Gastrocnemius medialis (tissue), 4 donors: ENCODE data around the gene IWS1. TPM values are rescaled to one million over a fixed set of nuclear protein-coding genes. Genes with fewer than 3 reads are reported as not detected.

Experiments
- ATAC-seq, 2 donors: fragments of 150-250 bp; one replicate each; pipeline ENCODE4 v1.9.1; 2016
- DNase-seq, 2 donors: peaks; one replicate each; pipeline ENCODE4 v3.0.0-alpha.2; 2019
- H3K27ac ChIP-seq, 4 donors: fragments of 200-600 bp; sonication (generic); 1 replicate in 1 of 4; 2 replicates in 3 of 4; pipeline ENCODE4 v1.5.1; 2016 to 2018; ENCODE audit warnings: mild to moderate bottlenecking in 2 of 4, moderate library complexity in 1 of 4
- H3K27me3 ChIP-seq, 3 donors: fragments of 200-600 bp; sonication (generic) in 2 of 3; 1 replicate in 1 of 3; 2 replicates in 2 of 3; pipeline versions ENCODE4 v1.5.1 to v1.6.0; 2016 to 2019; ENCODE audit warnings: mild to moderate bottlenecking in 1 of 3, moderate library complexity in 1 of 3
- H3K36me3 ChIP-seq, 2 donors: fragments of 200-600 bp; sonication (generic) in 1 of 2; one replicate each; pipeline ENCODE4 v1.5.1; 2017 to 2018
- H3K4me1 ChIP-seq, 2 donors: fragments of 200-600 bp; sonication (generic) in 1 of 2; one replicate each; pipeline ENCODE4 v1.5.1; 2016 to 2017; ENCODE audit warnings: mild to moderate bottlenecking in 2 of 2
- H3K4me3 ChIP-seq, 4 donors: fragments of 200-600 bp; sonication (generic) in 3 of 4; 1 replicate in 1 of 4; 2 replicates in 3 of 4; pipeline ENCODE4 v1.5.1; 2016 to 2019; ENCODE audit warnings: mild to moderate bottlenecking in 2 of 4
- H3K9me3 ChIP-seq, 3 donors: fragments of 200-600 bp; sonication (generic) in 2 of 3; 1 replicate in 1 of 3; 2 replicates in 2 of 3; pipeline ENCODE4 v1.5.1; 2016 to 2019
- CTCF ChIP-seq, 5 experiments: fragments of 450-650 bp in 3 of 5; fragments of 200-600 bp in 2 of 5; sonication (generic) in 2 of 5; IDR thresholded peaks in 4 of 5; conservative IDR thresholded peaks in 1 of 5; 1 replicate in 4 of 5; 2 replicates in 1 of 5; pipeline ENCODE4 v1.5.1; 2016 to 2019; ENCODE audit warnings: antibody characterized with exemption in 5 of 5, mild to moderate bottlenecking in 3 of 5, moderate library complexity in 3 of 5
- POLR2A ChIP-seq, 2 donors: fragments of 450-650 bp; IDR thresholded peaks; one replicate each; pipeline ENCODE4 v1.6.1; 2017; ENCODE audit warnings: antibody characterized with exemption in 2 of 2, mild to moderate bottlenecking in 2 of 2, moderate library complexity in 2 of 2
- in situ Hi-C, 4 donors: fragments of 200-750 bp; cut with MboI; loops; one replicate each; pipeline versions ENCODE4 v1.15.0 to v1.8.0; 2017; ENCODE audit warnings: low sequenced_read_pairs in 4 of 4
- intact Hi-C: fragments of 100-400 bp; cut with DNase I; formaldehyde crosslinking; loops from one replicate; pipeline ENCODE4 v1.15.1; 2023; ENCODE audit warnings: low total_unique reads
- total RNA-seq, 4 donors: library from RNA; depleted of rRNA; stranded (reverse); fragments of >200 nt; gene quantifications; one replicate each; pipeline versions ENCODE4 v1.1.0 to v1.2.3, GENCODE V29; 2016

Gene IWS1
- total RNA-seq, 4 donors from 2014 or later = 50.5 to 77.0 (median 65.3) TPM

DNA sequence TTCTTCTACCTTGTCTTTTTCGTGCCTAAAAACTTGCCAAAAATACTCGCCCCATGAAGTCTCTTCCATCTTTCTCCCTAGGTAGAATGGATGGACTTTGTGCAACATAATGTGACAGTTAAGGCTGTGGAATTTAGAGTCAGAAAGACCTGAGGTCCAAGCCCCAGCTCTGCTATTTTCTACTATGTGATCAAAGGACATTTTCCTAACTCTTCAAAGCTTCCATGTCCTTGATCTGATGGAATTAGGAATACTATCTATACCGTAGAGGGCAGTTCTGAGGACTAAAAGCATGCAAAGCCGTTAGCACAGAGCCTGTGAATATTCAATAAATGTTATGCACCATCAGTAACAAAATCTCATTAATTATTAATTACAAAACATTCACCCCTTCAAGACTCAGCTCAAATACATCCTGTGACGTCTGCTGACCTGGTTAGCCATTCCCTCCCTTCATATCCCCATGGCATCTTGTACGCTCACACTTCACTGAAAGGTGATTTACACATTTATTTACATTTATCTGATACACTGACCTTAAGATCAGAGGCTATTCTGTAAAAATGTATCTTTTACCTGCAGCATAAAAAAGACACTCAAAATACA lies 15.1 kb downstream of the IWS1 start:
- Histone ChIP-seq H3K9me3 (no peaks in the 10 kb centered on the region), H3K27me3 (no peaks in the 10 kb centered on the region), H3K27ac (peak overlapping the region; percentile 88 to 92 (median 90)), H3K4me3 (no peak overlapping the region), H3K4me1 (peaks cover 87 to 90% of the 10 kb centered on the region in 2 donors), H3K36me3 (no peaks in the 10 kb centered on the region)
- no peak for TF ChIP-seq CTCF (IDR thresholded peaks at IDR 0.05 in 4 of 5, conservative IDR thresholded peaks at IDR 0.05 in 1 of 5)
- no peak for DNase-seq
- intact Hi-C loops = loop anchor here (5.0 kb wide), 2 partner anchors 191 to 301 kb away; partner anchors contain the start of genes SFT2D3 and WDR33
- no peak for ATAC-seq
- in situ Hi-C loops = loop anchor here in 1 of 4 donors (25.0 kb wide), 1 partner anchor 449 kb away; no protein-coding TSS in a partner anchor

DNA sequence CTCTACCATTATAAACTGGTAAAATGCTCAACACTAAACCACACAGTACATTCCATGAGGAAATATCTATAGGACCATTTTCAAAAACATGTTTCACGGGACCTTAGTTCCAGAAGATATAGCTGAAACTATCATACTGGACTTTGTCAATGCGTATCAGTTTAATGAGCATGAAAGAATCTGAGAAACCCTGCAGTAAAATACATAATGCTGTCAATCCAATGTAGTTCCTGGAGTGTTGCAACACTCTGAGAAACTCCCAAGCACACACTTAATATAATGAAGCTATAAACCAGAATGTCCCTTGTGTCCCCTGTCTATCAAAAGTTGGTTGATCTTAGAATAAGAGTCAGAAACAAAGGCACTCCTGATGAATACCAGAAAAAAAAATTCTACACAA lies 16.2 kb downstream of the IWS1 start:
- peak overlapping the region; percentile 88 to 92 (median 90) for H3K27ac ChIP-seq
- H3K27me3 ChIP-seq = no peaks in the 10 kb centered on the region
- ATAC-seq (no peak), DNase-seq (no peak)
- intact Hi-C loops = loop anchor here (5.0 kb wide), 2 partner anchors 192 to 302 kb away; partner anchors contain the start of genes SFT2D3 and WDR33
- peaks cover 76 to 79% of the 10 kb centered on the region in 2 donors for H3K4me1 ChIP-seq
- TF ChIP-seq POLR2A (IDR thresholded peaks at IDR 0.05) = no peak
- TF ChIP-seq CTCF (IDR thresholded peaks at IDR 0.05 in 4 of 5, conservative IDR thresholded peaks at IDR 0.05 in 1 of 5) = no peak
- H3K4me3 ChIP-seq = no peak overlapping the region
- H3K36me3 ChIP-seq = peaks cover 0 to 7% of the 10 kb centered on the region in 2 donors
- in situ Hi-C loops = loop anchor here in 1 of 4 donors (25.0 kb wide), 1 partner anchor 448 kb away; no protein-coding TSS in a partner anchor
- H3K9me3 ChIP-seq = no peaks in the 10 kb centered on the region

DNA sequence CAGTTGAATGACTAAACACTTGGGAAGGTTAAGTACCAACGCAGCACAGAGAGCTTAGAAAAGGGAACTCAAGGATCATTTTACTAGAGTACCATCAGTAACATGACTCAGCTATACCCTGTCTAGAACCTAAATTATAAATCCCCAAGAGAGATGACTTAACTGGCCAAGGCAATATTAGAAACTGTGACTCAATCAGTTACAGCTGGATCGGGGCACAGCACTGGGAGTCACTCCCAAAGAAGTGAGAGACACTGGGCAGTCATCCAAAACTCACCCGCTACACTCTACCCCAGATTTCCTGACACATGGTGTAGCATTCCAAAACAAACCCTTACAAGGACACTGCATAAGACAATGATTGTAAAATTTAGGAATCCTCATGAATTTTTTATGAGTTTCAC lies 17.7 kb downstream of the IWS1 start:
- Histone ChIP-seq H3K27ac (peak overlapping the region; percentile 88 to 92 (median 90)), H3K4me3 (no peak overlapping the region), H3K27me3 (no peaks in the 10 kb centered on the region), H3K36me3 (peaks cover 2 to 21% of the 10 kb centered on the region in 2 donors), H3K9me3 (no peaks in the 10 kb centered on the region), H3K4me1 (peaks cover 65% of the 10 kb centered on the region in 2 donors)
- DNase-seq (peak; percentile 87 to 89), ATAC-seq (peak; percentile 92 to 98)
- intact Hi-C loops = loop anchor here (2.0 kb wide), 2 partner anchors 18 to 96 kb away; partner anchors contain the start of gene IWS1
- no peak for TF ChIP-seq POLR2A (IDR thresholded peaks at IDR 0.05)
- TF ChIP-seq CTCF (IDR thresholded peaks at IDR 0.05 in 4 of 5, conservative IDR thresholded peaks at IDR 0.05 in 1 of 5) = no peak
- in situ Hi-C loops = loop anchor here in 1 of 4 donors (25.0 kb wide), 1 partner anchor 446 kb away; no protein-coding TSS in a partner anchor

DNA sequence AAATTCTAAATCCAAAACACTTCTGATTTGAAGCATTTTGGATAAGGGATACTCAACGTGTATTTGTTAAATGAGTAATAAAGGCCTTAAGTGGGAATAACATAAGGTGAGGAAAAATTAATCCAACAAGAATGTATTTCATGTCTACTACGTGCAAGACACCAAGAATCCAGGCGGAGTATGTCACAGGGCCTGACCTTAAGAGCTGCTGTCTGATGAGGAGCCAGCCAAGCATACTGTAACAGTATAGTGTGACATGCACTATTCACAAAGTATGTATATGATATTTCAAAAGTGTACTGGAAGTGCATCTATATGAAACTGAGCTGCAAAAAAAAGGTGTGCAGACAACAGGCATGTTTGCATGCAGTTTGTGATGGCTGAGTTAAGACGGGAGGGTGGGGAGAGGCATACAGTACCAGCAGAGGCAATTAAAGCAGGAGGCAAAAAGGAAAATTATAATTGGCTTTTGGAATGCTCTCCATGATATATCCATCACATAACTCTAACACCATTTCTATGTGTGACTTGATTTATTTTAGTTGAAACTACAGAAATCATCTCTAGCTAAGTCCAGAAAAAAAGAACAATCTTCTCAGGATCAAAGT lies 18.2 kb downstream of the IWS1 start:
- intact Hi-C loops (loop anchor here (2.0 kb wide), 2 partner anchors 19 to 95 kb away; partner anchors contain the start of gene IWS1), in situ Hi-C loops (loop anchor here in 1 of 4 donors (25.0 kb wide), 1 partner anchor 446 kb away; no protein-coding TSS in a partner anchor)
- Histone ChIP-seq H3K27ac (peak overlapping the region; percentile 88 to 92 (median 90)), H3K4me3 (peak overlapping the region in 1 of 4 donors; percentile 28), H3K27me3 (no peaks in the 10 kb centered on the region), H3K36me3 (peaks cover 2 to 26% of the 10 kb centered on the region in 2 donors), H3K9me3 (no peaks in the 10 kb centered on the region), H3K4me1 (peaks cover 60% of the 10 kb centered on the region in 2 donors)
- DNase-seq (no peak), ATAC-seq (peak; percentile 33 to 38)
- TF ChIP-seq CTCF (IDR thresholded peaks at IDR 0.05 in 4 of 5, conservative IDR thresholded peaks at IDR 0.05 in 1 of 5) = no peak
- no peak for TF ChIP-seq POLR2A (IDR thresholded peaks at IDR 0.05)
